ENCODE data around the gene ZNF804B. TPM values are rescaled to one million over a fixed set of nuclear protein-coding genes. Genes with fewer than 3 reads are reported as not detected.

The ZNF804B gene
- total and polyA plus RNA-seq, 4 donors: not detected

- Histone ChIP-seq H3K36me3 (ENCODE audit: control insufficient read depth in 4 of 4, insufficient read depth in 3 of 4, low read depth in 1 of 4, low read length in 3 of 4) (no peaks in the 10 kb centered on the region), H3K9ac (ENCODE audit: low read depth in 1 of 2, low read length in 2 of 2) (no peak overlapping the region), H3K27ac (ENCODE audit: low read depth in 1 of 2, low read length in 2 of 2) (no peak overlapping the region), H3K27me3 (ENCODE audit: control insufficient read depth in 4 of 4, insufficient read depth in 4 of 4, low read length in 3 of 4) (no peaks in the 10 kb centered on the region), H3K4me1 (ENCODE audit: control insufficient read depth in 4 of 4, insufficient read depth in 4 of 4, low read length in 3 of 4) (no peaks in the 10 kb centered on the region), H3K9me3 (ENCODE audit: control insufficient read depth in 4 of 4, low read length in 3 of 4) (peaks cover 0 to 3% (median 0%) of the 10 kb centered on the region in 4 donors), H3K4me3 (ENCODE audit: low read depth in 1 of 3, low read length in 3 of 3) (no peak overlapping the region)
- no peak for DNase-seq (ENCODE audit: low spot score)
- TF ChIP-seq TAF1 (conservative IDR thresholded peaks at IDR 0.05) (no peak), RXRA (IDR thresholded peaks at IDR 0.05) (no peak), CTCF (IDR thresholded peaks at IDR 0.05; ENCODE audit: low read depth, low read length, missing input control) (no peak), NR2F2 (IDR thresholded peaks at IDR 0.05) (no peak), YY1 (IDR thresholded peaks at IDR 0.05) (no peak), HNF4A (conservative IDR thresholded peaks at IDR 0.05) (no peak), ZBTB33 (IDR thresholded peaks at IDR 0.05) (no peak), RAD21 (IDR thresholded peaks at IDR 0.05) (no peak), HNF4G (IDR thresholded peaks at IDR 0.05) (no peak), SP1 (IDR thresholded peaks at IDR 0.05) (no peak), JUND (IDR thresholded peaks at IDR 0.05) (no peak), FOXA1 (IDR thresholded peaks at IDR 0.05) (no peak)
- TF ChIP-seq, protein P1, sequence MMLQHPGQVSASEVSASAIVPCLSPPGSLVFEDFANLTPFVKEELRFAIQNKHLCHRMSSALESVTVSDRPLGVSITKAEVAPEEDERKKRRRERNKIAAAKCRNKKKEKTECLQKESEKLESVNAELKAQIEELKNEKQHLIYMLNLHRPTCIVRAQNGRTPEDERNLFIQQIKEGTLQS (IDR thresholded peaks at IDR 0.05): no peak
- TF ChIP-seq, protein P2, sequence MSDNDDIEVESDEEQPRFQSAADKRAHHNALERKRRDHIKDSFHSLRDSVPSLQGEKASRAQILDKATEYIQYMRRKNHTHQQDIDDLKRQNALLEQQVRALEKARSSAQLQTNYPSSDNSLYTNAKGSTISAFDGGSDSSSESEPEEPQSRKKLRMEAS (IDR thresholded peaks at IDR 0.05): no peak
- WGBS: 39% methylated on average over 3 of the region's 3 CpGs
Observed at GRCh38 chr7:89339748-89340147, 580.2 kb downstream of the ZNF804B start.

GRCh38 chr7:89357121-89357520 lies 597.6 kb downstream of the ZNF804B start:
- H3K36me3 ChIP-seq (ENCODE audit: control insufficient read depth in 4 of 4, insufficient read depth in 3 of 4, low read depth in 1 of 4, low read length in 3 of 4): no peaks in the 10 kb centered on the region
- H3K27ac ChIP-seq (ENCODE audit: low read depth in 1 of 2, low read length in 2 of 2): no peak overlapping the region
- H3K9me3 ChIP-seq (ENCODE audit: control insufficient read depth in 4 of 4, low read length in 3 of 4): no peaks in the 10 kb centered on the region
- DNase-seq (ENCODE audit: low spot score): no peak
- H3K4me3 ChIP-seq (ENCODE audit: low read depth in 1 of 3, low read length in 3 of 3): no peak overlapping the region
- H3K9ac ChIP-seq (ENCODE audit: low read depth in 1 of 2, low read length in 2 of 2): no peak overlapping the region
- TF ChIP-seq, protein P3, sequence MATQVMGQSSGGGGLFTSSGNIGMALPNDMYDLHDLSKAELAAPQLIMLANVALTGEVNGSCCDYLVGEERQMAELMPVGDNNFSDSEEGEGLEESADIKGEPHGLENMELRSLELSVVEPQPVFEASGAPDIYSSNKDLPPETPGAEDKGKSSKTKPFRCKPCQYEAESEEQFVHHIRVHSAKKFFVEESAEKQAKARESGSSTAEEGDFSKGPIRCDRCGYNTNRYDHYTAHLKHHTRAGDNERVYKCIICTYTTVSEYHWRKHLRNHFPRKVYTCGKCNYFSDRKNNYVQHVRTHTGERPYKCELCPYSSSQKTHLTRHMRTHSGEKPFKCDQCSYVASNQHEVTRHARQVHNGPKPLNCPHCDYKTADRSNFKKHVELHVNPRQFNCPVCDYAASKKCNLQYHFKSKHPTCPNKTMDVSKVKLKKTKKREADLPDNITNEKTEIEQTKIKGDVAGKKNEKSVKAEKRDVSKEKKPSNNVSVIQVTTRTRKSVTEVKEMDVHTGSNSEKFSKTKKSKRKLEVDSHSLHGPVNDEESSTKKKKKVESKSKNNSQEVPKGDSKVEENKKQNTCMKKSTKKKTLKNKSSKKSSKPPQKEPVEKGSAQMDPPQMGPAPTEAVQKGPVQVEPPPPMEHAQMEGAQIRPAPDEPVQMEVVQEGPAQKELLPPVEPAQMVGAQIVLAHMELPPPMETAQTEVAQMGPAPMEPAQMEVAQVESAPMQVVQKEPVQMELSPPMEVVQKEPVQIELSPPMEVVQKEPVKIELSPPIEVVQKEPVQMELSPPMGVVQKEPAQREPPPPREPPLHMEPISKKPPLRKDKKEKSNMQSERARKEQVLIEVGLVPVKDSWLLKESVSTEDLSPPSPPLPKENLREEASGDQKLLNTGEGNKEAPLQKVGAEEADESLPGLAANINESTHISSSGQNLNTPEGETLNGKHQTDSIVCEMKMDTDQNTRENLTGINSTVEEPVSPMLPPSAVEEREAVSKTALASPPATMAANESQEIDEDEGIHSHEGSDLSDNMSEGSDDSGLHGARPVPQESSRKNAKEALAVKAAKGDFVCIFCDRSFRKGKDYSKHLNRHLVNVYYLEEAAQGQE (IDR thresholded peaks at IDR 0.05): no peak
- no peaks in the 10 kb centered on the region for H3K27me3 ChIP-seq (ENCODE audit: control insufficient read depth in 4 of 4, insufficient read depth in 4 of 4, low read length in 3 of 4)
- H3K4me1 ChIP-seq (ENCODE audit: control insufficient read depth in 4 of 4, insufficient read depth in 4 of 4, low read length in 3 of 4): no peaks in the 10 kb centered on the region
- 29% methylated on average over 1 of the region's 1 CpG for WGBS

Data from liver (tissue), 9 donors.